Measurements from ENCODE around the gene BRAT1.
"Not testable (repeated sequence)": the region's sequence is repeated elsewhere in the genome, so short reads cannot be mapped to it uniquely, and the experiment has no call there.

Gene BRAT1

DNA sequence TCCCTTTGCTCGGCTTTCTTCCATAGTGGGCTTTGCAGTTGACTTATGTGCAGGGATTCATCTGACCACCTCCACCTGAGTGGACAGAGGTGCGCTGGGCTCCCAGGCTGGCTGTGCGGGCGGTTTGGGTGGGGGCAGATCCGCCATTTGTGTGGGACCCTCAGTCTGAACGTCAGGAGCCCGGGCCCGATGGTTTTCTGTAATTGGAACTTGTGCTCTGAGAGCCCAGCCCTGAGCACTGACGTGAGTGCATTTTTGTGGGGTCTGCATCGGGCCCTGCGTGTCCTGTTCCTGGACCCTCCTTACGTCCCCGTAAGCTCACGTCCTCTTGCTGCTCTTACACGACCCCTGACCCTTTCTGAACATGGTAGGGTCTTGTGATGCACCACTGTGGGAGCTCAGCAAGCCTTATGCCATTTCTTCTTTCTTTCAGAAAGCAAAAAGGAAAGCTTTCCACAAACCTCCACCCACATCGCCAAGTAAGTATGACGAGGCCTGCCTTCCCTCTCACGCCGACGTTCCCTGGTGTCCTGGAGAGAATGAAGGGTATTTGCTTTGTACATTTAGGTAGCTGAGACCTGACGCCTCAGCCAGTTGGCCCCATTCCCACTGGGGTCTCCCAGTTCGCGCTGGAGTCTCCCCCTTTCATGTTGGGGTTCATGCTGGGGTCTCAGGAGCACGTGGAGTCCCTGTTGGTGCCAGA is 13.3 kb upstream of the BRAT1 start:
- H3K4me3 ChIP-seq (ENCODE audit: low read depth, low read length) = no peak overlapping the region
- TF ChIP-seq, protein P1, sequence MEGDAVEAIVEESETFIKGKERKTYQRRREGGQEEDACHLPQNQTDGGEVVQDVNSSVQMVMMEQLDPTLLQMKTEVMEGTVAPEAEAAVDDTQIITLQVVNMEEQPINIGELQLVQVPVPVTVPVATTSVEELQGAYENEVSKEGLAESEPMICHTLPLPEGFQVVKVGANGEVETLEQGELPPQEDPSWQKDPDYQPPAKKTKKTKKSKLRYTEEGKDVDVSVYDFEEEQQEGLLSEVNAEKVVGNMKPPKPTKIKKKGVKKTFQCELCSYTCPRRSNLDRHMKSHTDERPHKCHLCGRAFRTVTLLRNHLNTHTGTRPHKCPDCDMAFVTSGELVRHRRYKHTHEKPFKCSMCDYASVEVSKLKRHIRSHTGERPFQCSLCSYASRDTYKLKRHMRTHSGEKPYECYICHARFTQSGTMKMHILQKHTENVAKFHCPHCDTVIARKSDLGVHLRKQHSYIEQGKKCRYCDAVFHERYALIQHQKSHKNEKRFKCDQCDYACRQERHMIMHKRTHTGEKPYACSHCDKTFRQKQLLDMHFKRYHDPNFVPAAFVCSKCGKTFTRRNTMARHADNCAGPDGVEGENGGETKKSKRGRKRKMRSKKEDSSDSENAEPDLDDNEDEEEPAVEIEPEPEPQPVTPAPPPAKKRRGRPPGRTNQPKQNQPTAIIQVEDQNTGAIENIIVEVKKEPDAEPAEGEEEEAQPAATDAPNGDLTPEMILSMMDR (IDR thresholded peaks at IDR 0.05; ENCODE audit: control insufficient read depth, extremely low read depth, insufficient read depth) = no peak
- no peak for DNase-seq (ENCODE audit: low read depth)

DNA sequence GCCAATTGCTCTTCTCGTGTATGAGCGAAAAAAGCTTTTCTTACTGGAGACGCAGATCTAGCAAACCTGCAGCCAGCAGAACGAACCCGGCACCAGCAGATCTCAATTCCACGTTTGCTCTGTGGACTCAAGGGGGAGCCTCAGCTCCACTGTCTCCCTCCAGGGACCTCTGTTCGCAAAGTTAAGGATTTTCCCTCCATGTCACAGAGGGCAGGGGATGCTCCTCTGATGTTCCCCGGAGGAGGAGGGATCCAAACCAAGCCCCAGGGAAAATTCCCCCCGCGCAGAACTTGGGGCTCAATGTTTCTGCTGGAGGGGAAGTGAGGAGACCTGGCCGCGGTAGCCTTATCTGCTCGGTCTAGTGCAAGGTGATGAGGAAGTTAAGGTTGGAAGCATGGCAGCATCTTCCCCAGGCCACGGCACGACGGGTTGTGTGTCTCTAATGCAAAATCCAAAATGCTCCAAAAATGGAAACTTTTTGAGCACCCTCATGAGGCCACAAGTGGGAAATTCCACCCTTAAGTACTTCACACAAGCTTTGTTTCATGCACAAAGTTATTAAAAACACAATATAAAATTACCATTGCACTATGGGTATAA is 12.5 kb upstream of the BRAT1 start:
- TF ChIP-seq, protein P1 (IDR thresholded peaks at IDR 0.05; ENCODE audit: control insufficient read depth, extremely low read depth, insufficient read depth) = peak; percentile 24; the same call in 1 of the 2 replicates
- H3K4me3 ChIP-seq (ENCODE audit: low read depth, low read length) = no peak overlapping the region
- no peak for DNase-seq (ENCODE audit: low read depth)

DNA sequence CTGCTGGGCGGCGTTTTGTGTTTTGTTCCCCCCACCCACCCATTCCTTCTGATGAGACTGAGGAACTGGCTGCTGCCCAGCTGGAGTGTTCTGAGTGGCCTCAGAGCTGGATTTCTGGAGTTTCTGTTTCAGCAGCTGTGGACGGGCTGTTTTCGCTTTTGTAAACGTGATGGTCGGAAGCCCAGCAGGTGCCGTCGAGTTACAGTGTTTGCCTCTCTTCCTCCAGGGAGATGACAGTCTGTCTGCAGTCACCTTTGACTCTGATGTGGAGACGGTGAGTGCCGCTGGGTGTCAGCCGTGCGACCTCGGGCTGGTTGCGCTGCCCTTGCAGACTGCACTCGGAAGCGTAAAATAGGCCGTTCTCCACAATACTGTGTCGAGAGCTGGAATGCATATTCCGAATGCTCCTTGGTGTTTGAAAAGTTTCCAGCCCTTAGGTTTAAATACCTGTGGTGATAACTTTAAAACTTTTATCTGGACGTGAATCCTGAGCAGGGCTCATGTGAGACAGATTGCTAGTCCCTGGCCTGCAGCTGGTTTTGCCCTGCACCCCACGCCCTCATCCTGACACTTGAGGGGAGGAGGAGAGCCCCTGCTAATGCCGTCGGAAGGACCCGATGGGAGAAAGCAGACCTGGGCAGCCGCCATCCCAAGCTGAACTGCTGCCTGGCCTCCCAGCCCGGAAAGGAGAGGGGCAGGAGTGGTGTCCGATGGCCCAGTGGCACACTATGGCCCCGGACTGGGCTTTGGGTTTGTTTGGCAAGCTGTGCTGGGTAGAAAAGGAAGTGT is 11.8 kb upstream of the BRAT1 start:
- no peak for DNase-seq (ENCODE audit: low read depth)

DNA sequence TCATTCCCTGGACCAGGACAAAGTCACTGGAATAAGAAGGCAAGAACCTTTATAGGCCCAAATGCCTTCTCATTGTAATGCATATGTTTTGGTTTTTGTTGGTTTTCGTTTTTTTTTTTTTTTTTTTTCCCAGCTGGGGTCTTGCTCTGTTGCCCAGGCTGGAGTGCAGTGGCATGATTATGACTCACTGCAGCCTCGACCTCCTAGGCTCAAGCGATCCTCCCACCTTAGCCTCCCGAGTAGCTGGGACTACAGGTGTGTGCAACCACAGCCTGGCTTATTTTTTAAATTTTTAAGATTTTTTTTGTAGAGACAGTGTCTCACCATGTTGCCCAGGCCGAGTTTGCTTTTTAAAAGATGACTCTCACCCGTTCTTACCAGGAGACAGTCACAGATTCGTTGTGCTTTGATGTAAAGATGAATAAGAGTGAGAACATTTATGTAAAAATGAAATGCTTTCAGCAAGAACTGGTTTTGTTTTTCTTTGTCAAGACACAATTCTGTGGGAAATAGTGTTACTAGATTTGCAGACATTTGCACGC is 11.1 kb upstream of the BRAT1 start:
- TF ChIP-seq, protein P1 (IDR thresholded peaks at IDR 0.05; ENCODE audit: control insufficient read depth, extremely low read depth, insufficient read depth) = no peak
- H3K4me3 ChIP-seq (ENCODE audit: low read depth, low read length) = no peak overlapping the region
- no peak for DNase-seq (ENCODE audit: low read depth)

More for the DNA sequence above, 11.8 kb upstream of the BRAT1 start:
- TF ChIP-seq, protein P1 (IDR thresholded peaks at IDR 0.05; ENCODE audit: control insufficient read depth, extremely low read depth, insufficient read depth) = no peak
- no peak overlapping the region for H3K4me3 ChIP-seq (ENCODE audit: low read depth, low read length)

DNA sequence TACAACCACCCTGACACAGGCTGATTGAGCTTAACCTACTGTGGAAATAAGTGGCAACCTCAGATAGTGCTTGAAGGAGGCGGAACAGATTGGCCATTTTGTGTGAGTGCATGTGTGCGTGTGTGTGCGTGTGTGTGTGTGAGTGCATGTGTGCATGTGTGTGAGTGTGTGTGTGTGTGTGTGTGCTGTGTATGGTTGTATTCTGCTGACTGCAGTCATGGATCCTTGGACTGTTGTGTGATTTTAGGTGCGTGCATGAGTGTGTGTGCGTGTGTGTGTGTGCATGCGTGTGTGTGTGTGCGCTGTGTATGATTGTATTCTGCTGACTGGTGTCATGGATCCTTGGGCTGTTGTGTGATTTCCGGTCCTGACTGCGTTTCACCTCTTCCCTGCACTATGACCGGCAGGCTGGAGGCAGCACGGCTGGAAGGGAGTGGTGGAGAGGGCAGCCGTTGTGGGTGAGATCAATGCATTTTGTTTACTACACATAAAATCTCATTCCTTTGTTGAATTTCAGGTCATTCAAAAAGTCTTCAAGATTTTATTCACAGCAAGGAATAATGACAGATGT is 9.7 kb upstream of the BRAT1 start:
- DNase-seq (ENCODE audit: low read depth) = no peak
- TF ChIP-seq, protein P1 (IDR thresholded peaks at IDR 0.05; ENCODE audit: control insufficient read depth, extremely low read depth, insufficient read depth) = no peak
- H3K4me3 ChIP-seq (ENCODE audit: low read depth, low read length) = no peak overlapping the region

DNA sequence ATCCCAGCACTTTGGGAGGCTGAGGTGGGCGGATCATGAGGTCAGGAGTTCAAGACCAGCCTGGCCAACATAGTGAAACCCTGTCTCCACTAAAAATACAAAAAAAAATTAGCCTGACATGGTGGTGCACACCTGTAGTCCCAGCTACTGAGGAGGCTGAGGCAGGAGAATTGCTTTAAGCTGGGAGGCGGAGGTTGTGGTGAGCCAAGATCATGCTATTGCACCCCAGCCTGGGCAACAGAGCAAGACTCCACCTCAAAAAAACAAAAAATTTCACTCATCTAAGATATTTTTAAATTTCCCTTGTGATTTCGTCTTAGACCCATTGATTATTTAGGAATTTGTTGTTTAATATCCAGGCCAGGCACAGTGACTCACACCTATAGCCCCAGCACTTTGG is 8.6 kb upstream of the BRAT1 start:
- not testable (repeated sequence) for H3K4me3 ChIP-seq (ENCODE audit: low read depth, low read length); DNase-seq (ENCODE audit: low read depth)
